GM20000 (cell line): ENCODE data around the gene ENTR1.

Experiments
- DNase-seq: peaks from one replicate; pipeline ENCODE4 v3.0.0; 2012; ENCODE audit warnings: low spot score
- TF ChIP-seq, protein P1 (sequence below): IDR thresholded peaks from 2 replicates; pipeline ENCODE4 v1.5.1; 2012; ENCODE audit warnings: mild to moderate bottlenecking, control low read depth; ENCODE audit errors: extremely low read depth, missing control alignments

Gene ENTR1

DNA sequence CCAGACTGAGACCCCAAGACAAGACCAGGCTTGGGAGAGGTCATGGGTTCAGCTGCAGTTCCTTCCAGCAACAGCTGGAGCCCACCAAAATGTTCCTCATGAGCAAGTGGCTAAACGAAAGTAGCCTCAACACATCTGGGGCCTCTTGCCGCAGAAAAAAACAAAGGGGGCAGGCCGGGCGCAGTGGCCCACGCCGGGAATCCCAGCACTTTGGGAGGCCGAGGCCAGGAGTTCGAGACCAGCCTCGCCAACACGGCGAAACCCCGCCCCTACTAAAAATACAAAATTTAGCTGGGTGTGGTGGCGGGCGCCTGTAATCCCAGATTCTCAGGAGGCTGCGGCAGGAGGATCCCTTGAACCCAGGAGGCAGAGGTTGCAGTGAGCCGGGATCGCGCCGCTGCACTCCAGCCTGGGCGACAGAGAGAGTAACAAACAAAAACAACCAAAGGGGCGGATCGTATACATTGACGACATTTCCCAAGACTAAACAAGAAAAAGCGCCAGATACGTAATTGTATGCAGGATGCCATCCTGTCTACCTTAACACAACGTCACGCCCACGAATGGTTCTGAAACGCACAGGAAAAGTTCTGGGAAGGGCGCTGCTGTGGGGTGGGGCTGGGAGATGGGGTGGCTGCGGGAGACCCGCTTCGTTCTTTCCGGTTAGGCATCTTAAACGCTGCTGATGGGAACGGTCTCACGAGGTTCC is 27.6 kb upstream of the ENTR1 start:
- TF ChIP-seq, protein P1, sequence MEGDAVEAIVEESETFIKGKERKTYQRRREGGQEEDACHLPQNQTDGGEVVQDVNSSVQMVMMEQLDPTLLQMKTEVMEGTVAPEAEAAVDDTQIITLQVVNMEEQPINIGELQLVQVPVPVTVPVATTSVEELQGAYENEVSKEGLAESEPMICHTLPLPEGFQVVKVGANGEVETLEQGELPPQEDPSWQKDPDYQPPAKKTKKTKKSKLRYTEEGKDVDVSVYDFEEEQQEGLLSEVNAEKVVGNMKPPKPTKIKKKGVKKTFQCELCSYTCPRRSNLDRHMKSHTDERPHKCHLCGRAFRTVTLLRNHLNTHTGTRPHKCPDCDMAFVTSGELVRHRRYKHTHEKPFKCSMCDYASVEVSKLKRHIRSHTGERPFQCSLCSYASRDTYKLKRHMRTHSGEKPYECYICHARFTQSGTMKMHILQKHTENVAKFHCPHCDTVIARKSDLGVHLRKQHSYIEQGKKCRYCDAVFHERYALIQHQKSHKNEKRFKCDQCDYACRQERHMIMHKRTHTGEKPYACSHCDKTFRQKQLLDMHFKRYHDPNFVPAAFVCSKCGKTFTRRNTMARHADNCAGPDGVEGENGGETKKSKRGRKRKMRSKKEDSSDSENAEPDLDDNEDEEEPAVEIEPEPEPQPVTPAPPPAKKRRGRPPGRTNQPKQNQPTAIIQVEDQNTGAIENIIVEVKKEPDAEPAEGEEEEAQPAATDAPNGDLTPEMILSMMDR: no peak
- DNase-seq: no peak

DNA sequence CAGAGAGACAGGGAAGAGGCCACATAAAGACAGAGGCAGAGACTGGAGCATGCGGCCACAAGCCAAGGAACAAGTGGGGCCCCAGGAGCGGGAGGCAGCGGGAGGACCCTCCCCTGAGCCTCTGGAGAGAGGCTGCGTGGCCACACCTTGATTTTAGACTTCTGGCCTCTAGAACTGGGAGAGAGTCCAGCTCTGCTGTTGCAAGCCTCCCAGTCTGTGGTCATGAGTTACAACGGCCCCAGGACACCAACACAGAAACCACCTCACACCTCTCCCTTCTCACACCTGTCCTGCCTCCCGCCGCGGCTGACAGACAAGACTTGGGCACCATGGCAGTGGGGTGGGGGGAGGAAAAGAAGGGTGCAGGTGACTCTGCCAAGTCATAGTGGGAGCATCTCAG is 27.0 kb upstream of the ENTR1 start:
- TF ChIP-seq, protein P1: no peak

DNA sequence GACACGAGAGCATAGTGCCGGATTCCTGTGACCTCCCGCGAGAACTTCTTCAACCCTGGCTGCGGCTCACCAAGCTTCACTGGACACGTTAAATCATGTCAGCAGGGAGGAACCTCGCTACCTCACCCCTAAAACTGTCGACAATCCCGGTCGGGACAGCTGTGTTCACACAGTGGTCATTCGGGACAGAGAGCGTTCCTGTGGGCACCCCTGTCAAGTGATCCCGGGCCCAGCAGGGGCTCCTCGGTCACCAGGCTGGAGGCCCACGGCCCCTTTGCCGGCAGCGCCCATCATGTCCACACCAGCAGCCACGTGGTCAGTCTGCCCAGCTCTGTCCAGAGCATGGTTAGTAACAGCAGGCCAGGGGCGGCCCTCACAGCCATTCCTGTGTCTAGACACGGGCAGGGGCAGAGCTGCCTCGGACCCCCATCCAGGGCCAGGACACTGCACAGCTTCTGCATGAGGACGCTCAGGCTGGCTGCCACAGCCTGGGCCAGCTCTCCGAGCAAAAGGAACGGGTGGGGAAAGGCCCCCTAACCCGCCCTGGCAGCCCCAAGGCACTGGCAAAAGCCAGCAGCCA is 25.7 kb upstream of the ENTR1 start:
- DNase-seq: no peak
- TF ChIP-seq, protein P1: no peak

More for the DNA sequence above, 27.0 kb upstream of the ENTR1 start:
- no peak for DNase-seq

DNA sequence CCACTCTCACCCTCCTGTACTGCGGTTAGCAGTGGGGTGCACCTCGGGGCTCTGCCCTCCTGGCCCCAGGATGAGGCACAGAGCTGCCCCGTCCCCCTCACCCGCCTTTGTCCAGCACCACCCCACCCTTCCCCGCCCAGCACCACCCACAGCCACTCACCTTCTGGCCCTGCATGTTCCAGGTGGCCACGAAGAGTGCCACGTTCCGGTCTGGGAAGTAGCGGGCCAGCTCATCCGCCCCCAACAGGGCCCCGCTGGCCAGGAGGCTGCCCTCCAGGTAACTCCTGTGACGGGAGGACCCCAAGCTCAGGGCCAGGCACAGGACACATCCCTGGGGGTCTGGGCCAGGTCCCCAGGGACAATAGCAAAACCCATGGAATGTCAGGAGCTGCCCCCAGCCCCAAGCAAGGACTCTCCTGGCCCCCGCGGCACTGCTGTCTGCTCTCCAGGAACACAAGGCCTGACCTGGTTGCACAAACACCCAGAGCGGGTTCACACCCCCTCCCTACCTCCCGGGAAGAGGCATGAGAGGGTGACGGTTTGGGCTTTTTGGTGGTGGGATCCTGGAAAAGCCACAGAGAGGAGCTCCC is 24.3 kb upstream of the ENTR1 start:
- DNase-seq: no peak
- TF ChIP-seq, protein P1: no peak

DNA sequence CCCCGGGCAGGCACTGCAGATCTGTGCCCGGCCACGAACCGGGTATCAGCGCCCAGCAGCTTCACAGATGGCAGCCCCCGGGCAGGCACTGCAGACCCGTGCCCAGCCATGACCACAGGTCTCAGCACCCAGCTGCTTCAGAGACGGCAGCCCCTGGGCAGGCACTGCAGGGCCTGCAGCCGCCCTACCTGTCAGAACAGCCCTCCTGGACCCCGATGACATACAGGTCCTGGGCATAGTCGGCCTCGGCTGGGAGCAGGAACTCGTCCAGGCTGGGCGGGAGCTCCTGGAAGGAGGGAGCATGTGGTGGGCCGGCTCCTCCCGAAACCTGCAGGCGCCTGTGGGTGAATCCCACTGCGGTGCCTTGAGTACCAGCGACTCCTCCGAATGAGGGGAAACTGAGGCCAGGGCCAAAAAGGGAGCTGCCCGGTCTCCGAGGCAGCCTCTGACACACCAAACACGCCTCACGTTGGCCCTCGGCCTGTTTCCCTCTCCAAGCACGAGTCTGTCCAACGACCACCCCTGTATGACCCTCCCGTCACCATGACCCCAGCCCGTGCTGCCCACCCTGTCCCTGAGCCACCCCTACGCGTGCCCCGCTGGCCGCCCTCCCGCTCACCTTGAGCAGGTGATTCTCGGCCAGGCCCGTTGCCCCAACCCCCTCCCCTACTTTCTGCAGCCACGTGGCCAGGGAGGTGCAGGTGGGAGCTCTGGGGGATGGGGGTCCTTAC is 23.6 kb upstream of the ENTR1 start:
- DNase-seq: no peak
- TF ChIP-seq, protein P1: no peak

DNA sequence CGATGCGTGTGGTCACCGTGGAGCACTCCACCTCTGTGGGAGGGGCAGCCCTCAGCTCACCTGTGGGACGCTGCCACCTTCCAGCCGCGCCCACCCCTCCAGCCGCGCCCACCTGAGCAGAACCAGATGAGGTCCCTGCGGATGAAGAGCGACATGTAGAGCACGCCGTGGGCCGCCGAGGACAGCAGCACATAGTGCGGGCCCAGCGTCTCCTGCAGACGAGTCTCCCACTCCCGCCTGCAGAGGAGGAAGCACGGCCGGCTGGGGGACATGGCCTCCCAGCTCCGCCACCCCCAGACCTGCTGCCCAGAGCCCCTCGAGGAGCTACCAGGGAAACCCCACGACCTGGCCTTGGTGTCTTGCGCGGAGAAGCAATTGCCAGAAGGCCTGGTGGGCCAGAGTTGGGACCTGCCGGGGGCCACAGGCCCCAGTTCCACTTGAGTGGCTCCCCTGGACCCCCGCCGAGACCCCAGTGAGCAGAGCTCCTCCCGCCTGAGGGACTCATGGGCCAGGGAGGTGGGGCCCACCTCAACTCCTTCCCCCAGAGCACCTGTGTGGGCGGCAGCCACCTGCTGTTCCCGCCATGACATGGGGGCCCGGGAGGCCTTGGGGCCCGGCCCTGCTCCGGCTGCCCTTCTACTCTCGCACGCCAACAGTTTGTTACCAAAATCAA is 22.8 kb upstream of the ENTR1 start:
- TF ChIP-seq, protein P1: no peak
- DNase-seq: no peak
